Measurements from ENCODE around the gene BEAN1.

BEAN1 gene

GRCh38 chr16:66397736-66398433 lies 29.2 kb upstream of the BEAN1 start:
- no peak for DNase-seq

GRCh38 chr16:66399031-66399430 lies 28.1 kb upstream of the BEAN1 start:
- DNase-seq = no peak

GRCh38 chr16:66399930-66400329 lies 27.2 kb upstream of the BEAN1 start:
- DNase-seq = no peak

- no peak for DNase-seq
Observed at GRCh38 chr16:66400503-66401380, 26.4 kb upstream of the BEAN1 start.

- DNase-seq = no peak
Observed at GRCh38 chr16:66401610-66402009, 25.5 kb upstream of the BEAN1 start.

GRCh38 chr16:66402166-66402565 lies 24.9 kb upstream of the BEAN1 start:
- DNase-seq = no peak

GRCh38 chr16:66402591-66403230 lies 24.4 kb upstream of the BEAN1 start:
- no peak for DNase-seq

GRCh38 chr16:66403531-66404145 lies 23.5 kb upstream of the BEAN1 start:
- no peak for DNase-seq

GRCh38 chr16:66405057-66405783 lies 21.9 kb upstream of the BEAN1 start:
- no peak for DNase-seq

GRCh38 chr16:66406534-66407221 lies 20.4 kb upstream of the BEAN1 start:
- peak; percentile 20 for DNase-seq

- peak; percentile 9 for DNase-seq
Observed at GRCh38 chr16:66408163-66409048, 18.7 kb upstream of the BEAN1 start.

GRCh38 chr16:66409156-66409555 lies 17.9 kb upstream of the BEAN1 start:
- no peak for DNase-seq

- no peak for DNase-seq
Observed at GRCh38 chr16:66412182-66412581, 14.9 kb upstream of the BEAN1 start.

GRCh38 chr16:66414891-66415290 lies 12.2 kb upstream of the BEAN1 start:
- no peak for DNase-seq

- no peak for DNase-seq
Observed at GRCh38 chr16:66416136-66416535, 11.0 kb upstream of the BEAN1 start.

GRCh38 chr16:66416939-66417700 lies 10.0 kb upstream of the BEAN1 start:
- DNase-seq = no peak

GRCh38 chr16:66418165-66418962 lies 8.7 kb upstream of the BEAN1 start:
- no peak for DNase-seq

GRCh38 chr16:66419527-66419926 lies 7.6 kb upstream of the BEAN1 start:
- no peak for DNase-seq

GRCh38 chr16:66420396-66420795 lies 6.7 kb upstream of the BEAN1 start:
- no peak for DNase-seq

All from GDM1 (cell line).